WTC11 (cell line): ENCODE data around the gene TAF4. TPM values are rescaled to one million over a fixed set of nuclear protein-coding genes. Genes with fewer than 3 reads are reported as not detected.

Experiments
- ATAC-seq: fragments of 200-7000 bp; cut with Tn5 transposase; 2 replicates; pipeline ENCODE4 v1.10.0; 2021; ENCODE audit warnings: mild to moderate bottlenecking, moderate library complexity
- CTCF ChIA-PET: fragments of 300-600 bp; sonication (Branson Sonifier 250); formaldehyde crosslinking; loops from one replicate; lab custom pipeline; 2021; ENCODE audit warnings: antibody characterized with exemption; lab: Charles Lee
- POLR2A ChIA-PET: fragments of 350-600 bp; sonication (Branson Sonifier 250); formaldehyde crosslinking; loops from one replicate; lab custom pipeline; 2021; ENCODE audit warnings: antibody characterized with exemption; lab: Charles Lee
- DNase-seq: peaks from one replicate; pipeline ENCODE4 v3.0.0; 2021; ENCODE audit warnings: low spot score
- H3K27ac Mint-ChIP-seq: 2 replicates; pipeline ENCODE4 v1.8.0; 2021; ENCODE audit warnings: mixed read lengths
- H3K27me3 Mint-ChIP-seq: 2 replicates; pipeline ENCODE4 v1.8.0; 2021; ENCODE audit warnings: low read depth, mild to moderate bottlenecking, moderate library complexity, mixed read lengths
- H3K36me3 Mint-ChIP-seq: 2 replicates; pipeline ENCODE4 v1.8.0; 2021; ENCODE audit warnings: mixed read lengths
- H3K4me1 Mint-ChIP-seq: 2 replicates; pipeline ENCODE4 v1.8.0; 2022; ENCODE audit warnings: mixed read lengths
- H3K4me3 Mint-ChIP-seq: 2 replicates; pipeline ENCODE4 v1.8.0; 2021; ENCODE audit warnings: mild to moderate bottlenecking, moderate library complexity, mixed read lengths
- H3K9me3 Mint-ChIP-seq: 2 replicates; pipeline ENCODE4 v1.8.0; 2021; ENCODE audit warnings: mixed read lengths
- CBFB ChIP-seq: sonication (generic); formaldehyde crosslinking; IDR thresholded peaks from 2 replicates; pipeline ENCODE4 v1.8.1; 2022; ENCODE audit warnings: mild to moderate bottlenecking, low read depth, missing genetic modification reagents
- FOXP1 ChIP-seq: sonication (generic); formaldehyde crosslinking; IDR thresholded peaks from 2 replicates; pipeline ENCODE4 v1.8.0; 2022; ENCODE audit warnings: missing genetic modification reagents, mild to moderate bottlenecking, moderate library complexity, borderline replicate concordance
- GABPB1 ChIP-seq: sonication (generic); formaldehyde crosslinking; IDR thresholded peaks from 2 replicates; pipeline ENCODE4 v1.8.1; 2023; ENCODE audit warnings: mild to moderate bottlenecking, missing genetic modification reagents
- GRHL2 ChIP-seq: fragments of 250-450 bp; sonication (Bioruptor Pico); IDR thresholded peaks from 2 replicates; pipeline ENCODE4 v1.8.0; 2022; ENCODE audit warnings: mild to moderate bottlenecking, moderate library complexity; ENCODE audit not compliant: insufficient replicate concordance, severe bottlenecking
- IRF2 ChIP-seq: sonication (generic); formaldehyde crosslinking; IDR thresholded peaks from 2 replicates; pipeline ENCODE4 v1.8.0; 2022; ENCODE audit warnings: low read depth, missing genetic modification reagents, borderline replicate concordance
- OVOL2 ChIP-seq: fragments of 250-450 bp; sonication (Bioruptor Pico); IDR thresholded peaks from 2 replicates; pipeline ENCODE4 v1.9.0; 2021; ENCODE audit warnings: mild to moderate bottlenecking, borderline replicate concordance
- total RNA-seq: library from RNA; stranded (reverse); gene quantifications from 3 replicates; pipeline ENCODE4 v1.2.3, GENCODE V29; 2021
- TF ChIP-seq, protein P1 (sequence below): sonication (generic); formaldehyde crosslinking; IDR thresholded peaks from 2 replicates; pipeline ENCODE4 v1.8.1; 2023; ENCODE audit warnings: mild to moderate bottlenecking, missing genetic modification reagents, moderate library complexity
- TF ChIP-seq, protein P2 (sequence below): sonication (generic); formaldehyde crosslinking; IDR thresholded peaks from 2 replicates; pipeline ENCODE4 v1.8.0; 2022; ENCODE audit warnings: mild to moderate bottlenecking, missing genetic modification reagents
- TF ChIP-seq, protein P3 (sequence below): fragments of 250-450 bp; sonication (Bioruptor Pico); IDR thresholded peaks from 2 replicates; pipeline ENCODE4 v1.9.0; 2021; ENCODE audit warnings: mild to moderate bottlenecking
- TF ChIP-seq, protein P4 (sequence below): sonication (generic); formaldehyde crosslinking; IDR thresholded peaks from 2 replicates; pipeline ENCODE4 v1.8.0; 2022; ENCODE audit warnings: missing genetic modification reagents

TAF4 gene
- total RNA-seq, 1 experiment from 2014 or later, result 34.4 TPM

DNA sequence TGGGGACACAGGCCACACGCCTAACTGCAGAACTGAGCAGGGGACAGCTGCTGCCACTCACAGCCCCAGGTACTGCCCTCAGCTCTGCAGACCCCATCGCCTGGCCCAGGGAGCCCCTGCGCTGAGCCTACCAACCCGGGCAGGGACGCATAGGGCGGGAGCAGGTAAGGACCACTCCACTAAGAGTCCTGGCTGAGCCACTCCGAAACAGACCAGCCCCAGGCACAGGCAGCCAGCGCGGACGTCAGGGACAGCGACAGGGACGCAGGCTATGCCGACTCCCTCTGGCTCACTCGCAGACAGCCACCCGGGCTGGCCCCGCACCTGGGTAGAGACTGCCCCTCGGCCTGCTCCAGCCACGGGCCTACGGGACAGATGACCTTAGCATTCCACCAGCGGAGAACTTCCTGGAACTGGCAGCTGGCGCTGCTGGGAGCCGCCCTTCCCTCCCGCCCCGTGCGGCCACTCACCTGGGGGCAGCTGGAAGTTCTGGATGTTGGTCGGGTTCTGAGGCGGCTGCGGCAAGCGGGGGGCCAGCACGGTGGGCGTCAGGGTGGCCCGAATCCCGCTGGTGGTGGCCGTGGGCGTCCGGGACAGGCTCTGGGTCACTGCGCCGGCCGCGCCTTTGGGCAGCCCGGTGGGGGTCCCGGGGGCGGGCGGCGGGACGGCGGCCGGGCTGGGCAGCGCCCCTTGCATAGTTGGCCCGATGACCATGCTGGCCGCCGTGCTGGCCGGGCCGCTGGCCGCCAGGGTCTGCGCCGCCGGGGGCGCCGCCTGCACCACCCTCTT, 1.5 kb downstream of the TAF4 start:
- Mint-ChIP-seq H3K27me3 (no peaks in the 10 kb centered on the region), H3K27ac (no peak overlapping the region), H3K36me3 (peaks cover 12% of the 10 kb centered on the region), H3K4me1 (peaks cover 60% of the 10 kb centered on the region), H3K9me3 (no peaks in the 10 kb centered on the region; the same call in 1 of the 2 replicates), H3K4me3 (peak overlapping the region; percentile 75)
- ChIA-PET POLR2A (interaction anchor here (1.9 kb wide), 1 partner anchor 58 kb away, joined by 6 read pairs; no protein-coding TSS in a partner anchor), CTCF (interaction anchor here (1.0 kb wide), 1 partner anchor 93 kb away, joined by 3 read pairs; no protein-coding TSS in a partner anchor)
- ATAC-seq (peak; percentile 4), DNase-seq (peak; percentile 48)
- TF ChIP-seq, protein P1, sequence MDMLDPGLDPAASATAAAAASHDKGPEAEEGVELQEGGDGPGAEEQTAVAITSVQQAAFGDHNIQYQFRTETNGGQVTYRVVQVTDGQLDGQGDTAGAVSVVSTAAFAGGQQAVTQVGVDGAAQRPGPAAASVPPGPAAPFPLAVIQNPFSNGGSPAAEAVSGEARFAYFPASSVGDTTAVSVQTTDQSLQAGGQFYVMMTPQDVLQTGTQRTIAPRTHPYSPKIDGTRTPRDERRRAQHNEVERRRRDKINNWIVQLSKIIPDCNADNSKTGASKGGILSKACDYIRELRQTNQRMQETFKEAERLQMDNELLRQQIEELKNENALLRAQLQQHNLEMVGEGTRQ, result no peak
- TF ChIP-seq, protein P2, sequence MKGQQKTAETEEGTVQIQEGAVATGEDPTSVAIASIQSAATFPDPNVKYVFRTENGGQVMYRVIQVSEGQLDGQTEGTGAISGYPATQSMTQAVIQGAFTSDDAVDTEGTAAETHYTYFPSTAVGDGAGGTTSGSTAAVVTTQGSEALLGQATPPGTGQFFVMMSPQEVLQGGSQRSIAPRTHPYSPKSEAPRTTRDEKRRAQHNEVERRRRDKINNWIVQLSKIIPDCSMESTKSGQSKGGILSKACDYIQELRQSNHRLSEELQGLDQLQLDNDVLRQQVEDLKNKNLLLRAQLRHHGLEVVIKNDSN (CRISPR knock-in tag), result no peak
- TF ChIP-seq GRHL2, result no peak
- TF ChIP-seq CBFB (CRISPR knock-in tag), result no peak
- TF ChIP-seq GABPB1, result peak; percentile 62
- TF ChIP-seq IRF2 (CRISPR knock-in tag), result no peak
- no peak for TF ChIP-seq OVOL2
- TF ChIP-seq FOXP1 (CRISPR knock-in tag), result 0 out of 2 replicates have a peak, but pooled peaks have one; percentile 28

DNA sequence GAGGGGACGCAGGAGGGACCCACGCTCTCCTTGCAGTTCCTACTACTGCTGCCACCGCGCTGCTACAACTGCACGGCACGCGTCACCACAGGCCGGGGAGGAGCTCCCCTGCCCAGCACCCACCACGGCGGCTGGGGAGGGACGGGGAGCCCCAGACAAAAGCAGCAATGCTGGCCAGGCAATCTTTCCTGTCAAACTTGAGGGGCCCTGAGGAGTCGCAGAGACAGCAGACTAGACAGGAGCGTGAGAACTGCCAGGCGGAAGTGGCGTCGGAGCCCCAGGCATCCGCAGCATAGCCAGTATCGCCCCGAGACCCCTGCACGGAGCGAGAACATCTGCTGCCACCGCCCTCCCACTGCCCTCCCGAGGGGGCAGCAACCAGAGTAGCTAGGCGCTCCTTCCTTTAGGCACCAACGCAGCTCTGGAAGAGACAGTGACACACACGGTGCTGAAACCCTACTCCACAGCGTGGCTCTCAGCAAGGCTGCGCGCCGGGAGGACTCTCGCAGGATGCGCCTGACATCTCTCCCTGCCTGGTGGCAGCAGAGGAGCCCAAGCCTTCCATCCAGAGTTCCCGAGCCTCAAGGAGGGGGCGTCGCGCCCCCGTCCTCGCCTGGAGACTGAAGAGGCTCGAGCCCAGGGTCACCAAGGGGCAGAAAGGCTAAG, 2.2 kb downstream of the TAF4 start:
- TF ChIP-seq, protein P3, sequence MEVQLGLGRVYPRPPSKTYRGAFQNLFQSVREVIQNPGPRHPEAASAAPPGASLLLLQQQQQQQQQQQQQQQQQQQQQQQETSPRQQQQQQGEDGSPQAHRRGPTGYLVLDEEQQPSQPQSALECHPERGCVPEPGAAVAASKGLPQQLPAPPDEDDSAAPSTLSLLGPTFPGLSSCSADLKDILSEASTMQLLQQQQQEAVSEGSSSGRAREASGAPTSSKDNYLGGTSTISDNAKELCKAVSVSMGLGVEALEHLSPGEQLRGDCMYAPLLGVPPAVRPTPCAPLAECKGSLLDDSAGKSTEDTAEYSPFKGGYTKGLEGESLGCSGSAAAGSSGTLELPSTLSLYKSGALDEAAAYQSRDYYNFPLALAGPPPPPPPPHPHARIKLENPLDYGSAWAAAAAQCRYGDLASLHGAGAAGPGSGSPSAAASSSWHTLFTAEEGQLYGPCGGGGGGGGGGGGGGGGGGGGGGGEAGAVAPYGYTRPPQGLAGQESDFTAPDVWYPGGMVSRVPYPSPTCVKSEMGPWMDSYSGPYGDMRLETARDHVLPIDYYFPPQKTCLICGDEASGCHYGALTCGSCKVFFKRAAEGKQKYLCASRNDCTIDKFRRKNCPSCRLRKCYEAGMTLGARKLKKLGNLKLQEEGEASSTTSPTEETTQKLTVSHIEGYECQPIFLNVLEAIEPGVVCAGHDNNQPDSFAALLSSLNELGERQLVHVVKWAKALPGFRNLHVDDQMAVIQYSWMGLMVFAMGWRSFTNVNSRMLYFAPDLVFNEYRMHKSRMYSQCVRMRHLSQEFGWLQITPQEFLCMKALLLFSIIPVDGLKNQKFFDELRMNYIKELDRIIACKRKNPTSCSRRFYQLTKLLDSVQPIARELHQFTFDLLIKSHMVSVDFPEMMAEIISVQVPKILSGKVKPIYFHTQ (CRISPR knock-in tag), result no peak
- TF ChIP-seq, protein P4, sequence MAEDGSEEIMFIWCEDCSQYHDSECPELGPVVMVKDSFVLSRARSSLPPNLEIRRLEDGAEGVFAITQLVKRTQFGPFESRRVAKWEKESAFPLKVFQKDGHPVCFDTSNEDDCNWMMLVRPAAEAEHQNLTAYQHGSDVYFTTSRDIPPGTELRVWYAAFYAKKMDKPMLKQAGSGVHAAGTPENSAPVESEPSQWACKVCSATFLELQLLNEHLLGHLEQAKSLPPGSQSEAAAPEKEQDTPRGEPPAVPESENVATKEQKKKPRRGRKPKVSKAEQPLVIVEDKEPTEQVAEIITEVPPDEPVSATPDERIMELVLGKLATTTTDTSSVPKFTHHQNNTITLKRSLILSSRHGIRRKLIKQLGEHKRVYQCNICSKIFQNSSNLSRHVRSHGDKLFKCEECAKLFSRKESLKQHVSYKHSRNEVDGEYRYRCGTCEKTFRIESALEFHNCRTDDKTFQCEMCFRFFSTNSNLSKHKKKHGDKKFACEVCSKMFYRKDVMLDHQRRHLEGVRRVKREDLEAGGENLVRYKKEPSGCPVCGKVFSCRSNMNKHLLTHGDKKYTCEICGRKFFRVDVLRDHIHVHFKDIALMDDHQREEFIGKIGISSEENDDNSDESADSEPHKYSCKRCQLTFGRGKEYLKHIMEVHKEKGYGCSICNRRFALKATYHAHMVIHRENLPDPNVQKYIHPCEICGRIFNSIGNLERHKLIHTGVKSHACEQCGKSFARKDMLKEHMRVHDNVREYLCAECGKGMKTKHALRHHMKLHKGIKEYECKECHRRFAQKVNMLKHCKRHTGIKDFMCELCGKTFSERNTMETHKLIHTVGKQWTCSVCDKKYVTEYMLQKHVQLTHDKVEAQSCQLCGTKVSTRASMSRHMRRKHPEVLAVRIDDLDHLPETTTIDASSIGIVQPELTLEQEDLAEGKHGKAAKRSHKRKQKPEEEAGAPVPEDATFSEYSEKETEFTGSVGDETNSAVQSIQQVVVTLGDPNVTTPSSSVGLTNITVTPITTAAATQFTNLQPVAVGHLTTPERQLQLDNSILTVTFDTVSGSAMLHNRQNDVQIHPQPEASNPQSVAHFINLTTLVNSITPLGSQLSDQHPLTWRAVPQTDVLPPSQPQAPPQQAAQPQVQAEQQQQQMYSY (CRISPR knock-in tag), result peak; percentile 14; the same call in 1 of the 2 replicates
- Mint-ChIP-seq H3K9me3 (no peaks in the 10 kb centered on the region), H3K36me3 (peaks cover 14% of the 10 kb centered on the region), H3K27me3 (no peaks in the 10 kb centered on the region), H3K4me1 (peaks cover 53% of the 10 kb centered on the region), H3K4me3 (peak overlapping the region; percentile 75), H3K27ac (no peak overlapping the region; the same call in none of the 2 replicates)
- ChIA-PET POLR2A (interaction anchor here (1.9 kb wide), 1 partner anchor 58 kb away, joined by 6 read pairs; no protein-coding TSS in a partner anchor), CTCF (interaction anchor here (0.9 to 1.0 kb wide), 2 partner anchors 52 to 93 kb away, joined by 3 read pairs; no protein-coding TSS in a partner anchor)
- DNase-seq (no peak), ATAC-seq (0 out of 2 replicates have a peak, but pooled peaks have one; percentile 1)
